EH (cell line): ENCODE measurements around the gene BNC2.
A peak's percentile ranks its signal among the peaks of the same experiment; 100 is the strongest.
"Not testable (repeated sequence)": the region's sequence is repeated elsewhere in the genome, so short reads cannot be mapped to it uniquely, and the experiment has no call there.

Experiments
- DNase-seq: peaks from one replicate; pipeline ENCODE4 v3.0.0-alpha.2; 2015; ENCODE audit warnings: low read depth

BNC2 gene

DNA sequence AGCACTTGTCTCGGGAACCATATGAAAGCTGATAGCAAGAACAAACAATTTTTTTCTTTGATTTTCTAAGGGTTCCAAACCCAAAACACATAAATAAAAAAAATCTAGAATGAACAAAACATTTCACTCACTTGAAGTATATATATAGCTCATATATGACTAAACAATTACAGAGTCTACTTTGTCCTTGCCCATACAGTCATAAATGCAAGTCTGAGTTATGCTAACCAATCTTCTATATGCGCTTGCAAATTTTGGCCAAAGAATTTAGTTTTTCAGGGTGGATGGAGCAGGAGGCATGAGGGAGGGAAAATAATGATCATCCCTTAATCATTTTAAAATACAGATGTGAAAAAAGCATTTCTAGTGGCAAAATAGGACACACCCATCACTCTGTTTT is 370.1 kb downstream of the BNC2 start:
- DNase-seq, result no peak

- DNase-seq, result no peak
These were observed 370.6 kb downstream of the BNC2 start for GRCh38 chr9:16499892-16500291.

DNA sequence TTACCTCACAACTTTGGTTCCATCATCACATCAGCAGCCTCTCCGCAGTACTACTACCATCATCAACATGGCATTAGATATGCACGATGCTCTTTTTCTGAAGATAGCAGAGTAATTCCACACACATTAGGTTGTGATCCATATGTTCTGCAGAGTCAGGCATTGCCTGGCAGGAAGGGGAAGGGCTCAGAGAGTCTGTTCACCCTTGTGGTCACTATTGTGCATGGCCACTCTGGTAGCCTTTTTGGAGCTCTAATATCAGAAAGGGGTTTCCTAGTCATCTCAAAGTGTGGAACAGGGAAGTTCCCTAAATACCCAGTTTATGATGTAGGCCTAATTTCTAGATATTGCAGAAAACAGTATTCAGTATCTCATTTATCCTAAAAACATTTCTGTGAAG is 373.6 kb downstream of the BNC2 start:
- no peak for DNase-seq

DNA sequence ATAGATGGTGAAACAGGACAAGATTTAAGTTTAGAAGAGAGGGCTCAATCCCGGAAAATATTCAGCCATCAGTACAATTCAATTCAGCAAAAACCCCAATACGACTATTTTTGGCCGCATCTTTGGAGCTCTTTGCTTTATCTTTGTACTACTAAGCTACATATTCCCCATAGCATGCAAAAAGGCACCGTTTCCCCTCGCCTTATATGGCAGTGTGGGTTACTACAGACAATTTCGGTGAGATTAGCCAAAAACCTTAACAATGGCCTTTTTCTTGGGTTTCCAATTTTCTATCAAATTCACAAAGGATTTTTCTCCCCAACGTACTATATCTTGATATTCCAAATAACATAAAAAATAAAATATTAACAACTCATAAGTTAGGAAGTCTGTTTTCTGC is 382.6 kb downstream of the BNC2 start:
- DNase-seq, result no peak

GRCh38 chr9:16485575-16486321 is 384.7 kb downstream of the BNC2 start:
- DNase-seq, result no peak

DNA sequence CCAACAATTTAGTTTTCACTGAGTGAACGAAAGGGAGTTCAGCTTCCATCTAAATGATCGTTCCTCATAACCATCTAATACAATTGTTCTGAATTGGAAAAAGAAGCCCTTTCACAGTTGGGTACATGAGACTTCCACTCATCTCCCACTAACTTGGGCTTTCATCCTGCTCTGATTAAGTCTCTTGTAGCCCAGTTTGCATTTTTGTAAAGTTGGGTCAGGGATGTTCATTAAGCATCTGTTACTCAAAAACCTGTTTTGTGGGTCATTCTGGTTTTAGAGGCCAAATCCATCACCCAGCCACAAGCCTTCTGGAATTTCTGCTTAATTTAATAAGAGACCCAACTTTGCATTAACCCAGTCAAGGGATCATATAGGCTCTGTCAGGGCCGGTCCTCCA is 385.3 kb downstream of the BNC2 start:
- no peak for DNase-seq

- DNase-seq, result peak; percentile 25
These were observed 385.7 kb downstream of the BNC2 start for GRCh38 chr9:16484744-16485143.

DNA sequence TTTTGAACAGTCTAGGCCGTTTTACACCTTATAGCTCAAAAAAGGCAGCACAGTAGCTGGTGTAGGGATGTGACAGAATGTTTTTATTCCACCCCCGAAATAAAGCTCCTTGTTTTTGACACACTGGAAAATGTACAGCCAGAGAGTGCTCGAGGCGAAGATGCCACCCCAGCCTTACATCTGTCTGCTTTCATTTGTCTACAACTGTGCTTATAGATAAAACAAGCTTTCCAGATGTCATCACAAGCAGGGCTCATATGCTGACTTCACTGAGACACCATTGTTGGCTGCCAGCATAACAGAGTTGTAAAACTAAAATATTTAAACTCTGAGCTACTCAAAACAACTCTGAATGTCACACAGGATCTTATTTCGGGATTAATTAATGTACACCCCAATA is 386.3 kb downstream of the BNC2 start:
- DNase-seq, result peak; percentile 16

DNA sequence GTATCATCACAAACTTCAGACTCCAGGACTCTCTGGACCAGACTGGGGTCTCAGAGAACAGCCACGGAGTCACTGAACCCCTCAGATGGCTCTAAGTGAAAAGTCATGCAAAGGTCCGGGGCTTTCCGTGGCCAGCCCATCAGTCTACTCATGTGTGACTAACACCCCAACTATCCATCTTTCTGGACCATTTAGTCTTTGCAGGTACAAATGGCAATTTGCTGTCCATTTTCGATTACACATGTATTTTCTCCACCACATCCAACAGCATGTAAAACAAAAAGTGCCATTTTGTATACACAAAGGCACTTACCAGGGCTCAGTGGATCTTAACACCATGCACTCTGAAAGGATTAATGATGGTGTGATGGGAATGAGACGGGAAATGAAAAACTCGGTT is 387.7 kb downstream of the BNC2 start:
- DNase-seq, result no peak

DNA sequence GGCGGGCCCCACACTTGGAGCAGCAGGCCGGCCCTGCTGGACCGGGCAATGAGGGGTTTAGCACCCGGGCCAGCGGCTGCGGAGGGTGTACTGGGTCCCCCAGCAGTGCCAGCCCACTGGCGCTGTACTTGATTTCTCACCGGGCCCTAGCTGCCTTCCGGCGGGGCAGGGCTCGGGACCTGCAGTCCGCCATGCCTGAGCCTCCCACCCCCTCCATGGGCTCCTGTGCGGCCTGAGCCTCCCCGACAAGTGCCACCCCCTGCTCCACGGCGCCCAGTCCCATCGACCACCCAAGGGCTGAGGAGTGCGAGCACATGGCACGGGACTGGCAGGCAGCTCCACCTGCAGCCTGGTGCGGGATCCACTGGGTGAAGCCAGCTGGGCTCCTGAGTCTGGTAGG is 389.9 kb downstream of the BNC2 start:
- not testable (repeated sequence) for DNase-seq

- peak; percentile 23 for DNase-seq
These were observed 394.5 kb downstream of the BNC2 start for GRCh38 chr9:16475996-16476395.

DNA sequence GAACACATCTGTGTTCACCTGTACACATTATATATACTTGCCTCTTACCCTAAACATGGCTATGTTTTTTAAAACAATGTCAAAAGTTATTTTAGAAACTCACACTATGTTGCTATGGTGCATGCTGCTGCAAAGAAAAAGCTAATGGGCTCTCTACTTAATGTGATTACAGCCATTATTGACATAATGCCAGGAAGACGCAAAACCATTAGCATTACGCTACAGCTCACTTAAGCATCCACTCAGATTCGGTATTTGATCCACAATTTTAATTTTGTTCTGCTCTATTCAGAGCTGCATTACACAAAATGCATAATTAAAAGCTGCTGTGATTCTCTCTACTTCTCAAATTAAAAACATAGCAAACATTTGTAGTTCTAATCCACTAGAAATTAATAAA is 395.2 kb downstream of the BNC2 start:
- DNase-seq, result no peak

DNA sequence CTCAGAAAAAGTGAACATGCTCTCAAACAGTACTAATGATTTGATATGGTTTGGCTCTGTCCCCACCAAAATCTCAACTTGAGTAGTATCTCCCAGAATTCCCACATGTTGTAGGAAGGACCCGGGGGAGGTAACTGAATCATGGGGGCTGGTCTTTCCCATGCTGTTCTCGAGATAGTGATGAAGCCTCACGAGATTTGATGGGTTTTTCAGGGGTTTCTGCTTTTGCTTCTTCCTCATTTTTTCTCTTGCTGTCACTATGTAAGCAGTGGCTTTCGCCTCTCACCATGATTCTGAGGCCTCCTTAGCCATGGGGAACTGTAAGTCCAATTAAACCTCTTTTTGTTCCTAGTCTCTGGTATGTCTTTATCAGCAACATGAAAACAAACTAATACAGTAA is 401.3 kb downstream of the BNC2 start:
- no peak for DNase-seq

DNA sequence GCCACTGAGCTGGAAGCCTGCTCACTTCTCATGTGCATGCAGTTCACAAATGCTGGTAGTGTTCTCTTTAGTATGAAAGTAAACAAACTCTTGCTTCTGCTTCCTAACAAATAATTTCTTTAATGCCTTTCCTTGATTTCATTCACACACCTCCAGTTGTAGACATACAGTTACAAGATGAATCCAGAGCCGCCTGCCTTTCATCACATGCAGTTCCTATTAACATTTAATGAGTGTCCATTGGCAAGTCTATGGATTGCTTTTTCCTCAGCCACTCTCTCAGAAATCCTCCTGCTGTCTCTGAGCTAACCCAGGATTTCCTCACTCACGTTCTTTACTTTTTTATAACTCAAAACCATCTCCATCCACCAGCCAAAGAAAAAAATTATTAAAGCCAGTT is 408.6 kb downstream of the BNC2 start:
- DNase-seq, result no peak

DNA sequence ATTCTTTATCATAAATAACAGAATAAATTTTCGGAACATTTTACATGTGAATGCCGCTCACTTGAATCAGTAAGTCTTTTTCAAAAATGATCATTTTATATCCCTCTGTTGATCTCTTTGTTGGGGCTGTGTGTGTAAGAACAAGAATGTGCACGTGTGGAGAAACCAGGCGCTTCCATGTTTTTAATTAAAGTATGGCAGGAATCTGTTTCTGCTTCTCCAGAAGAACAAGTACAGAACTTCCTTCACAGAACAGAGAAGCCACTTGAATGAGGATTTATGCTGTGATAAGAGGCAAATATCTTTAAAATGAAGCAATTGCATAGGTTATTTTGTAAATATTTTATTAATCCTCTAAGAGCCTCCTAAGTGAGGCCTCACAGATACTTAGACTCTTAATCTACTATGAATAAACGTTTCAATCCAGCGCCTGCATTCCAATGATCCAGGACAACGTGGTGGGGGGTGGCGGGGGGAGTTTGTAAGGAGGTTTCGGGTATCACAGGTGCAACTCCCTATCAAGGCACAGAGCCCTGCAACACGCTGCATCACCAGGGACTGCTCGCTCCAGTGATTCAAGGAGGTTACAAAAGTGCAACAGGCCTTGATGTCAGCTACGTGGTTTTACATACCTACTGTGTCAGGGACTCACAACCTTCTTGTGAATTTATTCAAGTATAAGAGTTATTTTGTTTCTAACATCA is 409.2 kb downstream of the BNC2 start:
- no peak for DNase-seq

- DNase-seq, result no peak
These were observed 409.8 kb downstream of the BNC2 start for GRCh38 chr9:16460696-16461095.

DNA sequence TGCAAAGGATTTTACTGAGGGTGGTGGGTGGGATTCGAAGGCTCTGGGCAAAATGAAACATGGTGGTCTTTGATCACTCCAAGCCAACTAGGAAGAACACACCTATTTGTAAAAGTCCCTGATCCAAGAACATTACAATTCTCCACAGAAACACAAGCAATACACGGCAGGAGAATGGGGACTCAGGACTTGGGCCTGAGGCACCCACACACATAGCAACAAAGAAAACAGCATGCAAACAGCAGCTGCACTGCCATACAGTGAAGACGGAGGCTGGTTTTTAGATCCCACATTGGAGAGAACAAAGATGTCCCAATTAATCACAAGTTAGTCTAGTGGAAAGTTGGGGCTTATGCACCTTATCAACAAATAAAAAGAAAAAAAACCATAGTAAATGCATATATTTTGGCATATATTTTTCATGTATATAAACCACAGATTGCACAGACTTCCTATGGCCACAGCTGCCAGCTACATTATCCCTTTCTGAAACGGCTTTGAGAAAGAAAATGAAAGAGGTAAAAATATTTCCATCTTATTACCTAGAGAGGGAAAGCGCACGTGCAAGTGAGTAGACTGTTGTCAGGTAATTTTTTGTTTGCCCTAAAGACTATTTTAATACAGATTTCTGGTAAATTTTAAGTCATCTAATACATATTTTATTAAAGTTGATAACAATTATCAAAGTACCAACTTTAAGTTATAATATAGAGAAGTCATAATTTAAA is 410.9 kb downstream of the BNC2 start:
- no peak for DNase-seq

- DNase-seq, result peak; percentile 26
These were observed 411.6 kb downstream of the BNC2 start for GRCh38 chr9:16458696-16459420.

- no peak for DNase-seq
These were observed 414.6 kb downstream of the BNC2 start for GRCh38 chr9:16455842-16456241.

DNA sequence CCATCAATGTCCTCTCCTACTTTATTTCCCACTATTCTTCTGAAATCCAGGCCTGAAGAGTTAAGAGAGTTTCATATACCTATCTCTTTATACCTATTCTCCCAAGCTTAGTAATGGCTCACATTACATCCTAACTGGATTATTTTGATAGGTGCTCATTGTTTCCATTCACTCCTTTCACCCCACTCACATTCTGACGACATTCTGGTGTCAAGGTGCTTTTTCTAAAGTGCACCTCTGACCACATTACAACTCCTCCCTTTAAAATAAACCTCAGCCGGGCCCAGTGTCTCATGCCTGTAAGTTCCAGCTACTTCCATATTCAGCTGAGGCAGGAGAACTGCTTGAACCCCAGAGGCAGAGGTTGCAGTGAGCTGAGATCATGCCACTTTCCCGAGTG is 417.1 kb downstream of the BNC2 start:
- DNase-seq, result no peak

DNA sequence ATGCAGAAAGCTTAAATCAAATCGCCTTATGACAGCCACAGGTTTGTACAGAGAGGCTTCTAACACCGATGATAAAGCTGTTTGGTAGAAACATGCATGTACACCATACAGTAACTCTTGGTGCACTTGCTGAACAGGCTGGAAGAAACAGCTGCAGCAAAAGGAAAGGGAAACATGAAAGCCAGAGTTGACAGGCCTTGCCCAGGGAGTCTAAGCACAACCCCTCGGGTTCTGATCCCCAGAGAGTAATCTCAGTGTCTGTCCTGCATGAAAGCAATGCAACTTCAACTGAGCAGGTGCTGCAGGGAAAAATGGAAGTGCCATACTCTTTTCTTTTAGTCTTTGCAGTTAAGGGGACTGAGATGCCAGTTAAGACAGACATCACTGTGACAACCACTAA is 419.9 kb downstream of the BNC2 start:
- DNase-seq, result no peak

DNA sequence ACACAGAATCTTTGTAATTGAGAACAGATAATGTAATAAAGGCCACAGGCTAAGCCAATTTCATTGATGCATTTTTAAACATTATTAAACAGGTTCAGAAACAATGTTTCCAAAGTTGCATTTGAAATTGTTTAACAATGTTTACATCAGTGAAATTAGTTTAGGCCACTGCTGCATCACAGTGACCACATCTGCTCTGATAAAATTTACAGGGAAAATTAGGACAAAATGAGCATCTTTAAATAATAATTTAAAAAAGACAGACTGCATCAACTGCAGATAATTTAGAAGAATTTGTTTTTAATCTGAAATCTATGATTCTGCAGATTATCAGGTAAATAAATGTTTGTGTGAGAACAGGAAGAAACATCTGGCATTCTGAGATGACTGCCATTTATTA is 420.4 kb downstream of the BNC2 start:
- no peak for DNase-seq
